Fibroblast of lung (primary cell): ENCODE data around the gene TCF7L1.

Source experiments
- CTCF ChIP-seq, 2 donors: IDR thresholded peaks in 1 of 2; conservative IDR thresholded peaks in 1 of 2; 1 replicate in 1 of 2; 2 replicates in 1 of 2; pipeline ENCODE4 v1.5.1; 2011 to 2012; ENCODE audit warnings: low read length in 2 of 2, control low read depth in 1 of 2, inconsistent platforms in 1 of 2, low read depth in 1 of 2, mild to moderate bottlenecking in 1 of 2
- EZH2 ChIP-seq: IDR thresholded peaks from 2 replicates; pipeline ENCODE4 v1.5.1; 2012; ENCODE audit warnings: low read length, control low read depth, mild to moderate bottlenecking; ENCODE audit errors: missing control alignments

GRCh38 chr2:85171916-85172315, 38.7 kb downstream of the TCF7L1 start:
- TF ChIP-seq CTCF (conservative IDR thresholded peaks at IDR 0.05 in 1 of 2, IDR thresholded peaks at IDR 0.05 in 1 of 2; ENCODE audit: low read depth in 1 of 2, low read length in 2 of 2) = no peak
- TF ChIP-seq EZH2 = no peak
